ENCODE measurements around the gene ABCA13. TPM values are rescaled to one million over a fixed set of nuclear protein-coding genes. Genes with fewer than 3 reads are reported as not detected.

Gene ABCA13
- total RNA-seq, 1 experiment from 2014 or later: 2.1 TPM

DNA sequence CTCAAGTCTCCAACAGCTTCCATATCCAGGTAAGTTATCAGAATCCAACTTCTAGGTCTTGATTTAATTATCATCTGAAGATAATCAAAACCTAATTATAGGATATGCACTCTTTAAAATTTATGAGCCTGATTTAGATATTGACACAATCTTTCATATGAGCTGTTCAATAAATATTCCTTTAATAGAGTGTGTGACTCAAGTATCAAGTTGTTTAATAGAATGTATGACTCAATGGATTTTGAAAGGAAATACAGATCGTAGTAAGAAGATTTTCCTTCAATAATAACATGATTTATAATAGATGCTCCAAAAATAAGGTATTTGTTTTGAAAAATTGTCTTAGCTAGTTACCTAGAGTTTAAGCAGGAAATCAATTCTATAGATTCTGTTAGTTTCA, 97.8 kb downstream of the ABCA13 start:
- H2AFZ ChIP-seq (ENCODE audit: low read length): peak overlapping the region; percentile 15; the same call in 1 of the 2 replicates
- ATAC-seq: peak; percentile 74
- no peak for TF ChIP-seq EZH2 (IDR thresholded peaks at IDR 0.05; ENCODE audit: low read length, unreplicated experiment)
- TF ChIP-seq, protein P1, sequence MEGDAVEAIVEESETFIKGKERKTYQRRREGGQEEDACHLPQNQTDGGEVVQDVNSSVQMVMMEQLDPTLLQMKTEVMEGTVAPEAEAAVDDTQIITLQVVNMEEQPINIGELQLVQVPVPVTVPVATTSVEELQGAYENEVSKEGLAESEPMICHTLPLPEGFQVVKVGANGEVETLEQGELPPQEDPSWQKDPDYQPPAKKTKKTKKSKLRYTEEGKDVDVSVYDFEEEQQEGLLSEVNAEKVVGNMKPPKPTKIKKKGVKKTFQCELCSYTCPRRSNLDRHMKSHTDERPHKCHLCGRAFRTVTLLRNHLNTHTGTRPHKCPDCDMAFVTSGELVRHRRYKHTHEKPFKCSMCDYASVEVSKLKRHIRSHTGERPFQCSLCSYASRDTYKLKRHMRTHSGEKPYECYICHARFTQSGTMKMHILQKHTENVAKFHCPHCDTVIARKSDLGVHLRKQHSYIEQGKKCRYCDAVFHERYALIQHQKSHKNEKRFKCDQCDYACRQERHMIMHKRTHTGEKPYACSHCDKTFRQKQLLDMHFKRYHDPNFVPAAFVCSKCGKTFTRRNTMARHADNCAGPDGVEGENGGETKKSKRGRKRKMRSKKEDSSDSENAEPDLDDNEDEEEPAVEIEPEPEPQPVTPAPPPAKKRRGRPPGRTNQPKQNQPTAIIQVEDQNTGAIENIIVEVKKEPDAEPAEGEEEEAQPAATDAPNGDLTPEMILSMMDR (conservative IDR thresholded peaks at IDR 0.05; ENCODE audit: low read depth, low read length): no peak
- TF ChIP-seq EZH2phosphoT487 (IDR thresholded peaks at IDR 0.05; ENCODE audit: borderline replicate concordance, low read length): no peak
- peak overlapping the region; percentile 65 for H3K4me2 ChIP-seq (ENCODE audit: low read length)
- no peaks in the 10 kb centered on the region for H3K27me3 ChIP-seq (ENCODE audit: low read length)
- ChIA-PET POLR2A (ENCODE audit: unreplicated experiment) (interaction anchor here (0.6 to 0.8 kb wide), 2 partner anchors 19 to 86 kb away, joined by 4 to 6 read pairs; no protein-coding TSS in a partner anchor), CTCF (no interaction called here)
- no peaks in the 10 kb centered on the region for H3K79me2 ChIP-seq (ENCODE audit: low read length)
- H3K4me1 ChIP-seq (ENCODE audit: insufficient read depth, low read length): peaks cover 19% of the 10 kb centered on the region
- no peaks in the 10 kb centered on the region for H3K9me3 ChIP-seq (ENCODE audit: low read length)
- no peak overlapping the region for H3K4me3 ChIP-seq (ENCODE audit: low read length)
- DNase-seq: peak; percentile 45
- peak overlapping the region; percentile 53 for H3K27ac ChIP-seq (ENCODE audit: low read length)
- intact Hi-C loops (cut with micrococcal nuclease): loop anchor here (2.0 kb wide), 1 partner anchor 18 kb away; no protein-coding TSS in a partner anchor
- no peaks in the 10 kb centered on the region for H3K36me3 ChIP-seq (ENCODE audit: low read depth, low read length)
- H3K9ac ChIP-seq (ENCODE audit: low read length): no peak overlapping the region
- no TSS peak for BruUV-seq (replicated peaks)
- H3F3A ChIP-seq (ENCODE audit: low read length, unreplicated experiment): no peaks in the 10 kb centered on the region
- H3K9me2 ChIP-seq (replicated peaks; ENCODE audit: low read length): no peaks in the 10 kb centered on the region
- no peaks in the 10 kb centered on the region for H4K20me1 ChIP-seq (ENCODE audit: low read length)

DNA sequence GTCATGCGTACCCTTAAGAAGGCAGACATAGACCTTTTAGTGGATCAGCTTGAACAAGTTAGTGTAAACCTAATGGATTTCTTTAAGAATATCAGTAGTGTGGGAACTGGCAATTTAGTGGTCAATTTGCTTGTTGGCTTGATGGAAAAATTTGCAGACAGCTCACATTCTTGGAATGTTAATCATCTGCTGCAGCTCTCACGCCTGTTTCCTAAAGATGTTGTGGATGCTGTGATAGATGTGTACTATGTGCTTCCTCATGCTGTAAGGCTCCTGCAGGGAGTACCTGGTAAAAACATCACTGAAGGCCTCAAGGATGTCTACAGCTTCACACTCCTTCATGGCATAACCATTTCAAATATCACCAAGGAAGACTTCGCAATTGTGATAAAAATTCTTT, 103.4 kb downstream of the ABCA13 start:
- intact Hi-C loops (cut with micrococcal nuclease): loop anchor here (1.0 to 2.0 kb wide), 4 partner anchors 23 to 106 kb away; no protein-coding TSS in a partner anchor
- no peak overlapping the region for H3K27ac ChIP-seq (ENCODE audit: low read length)
- H3K9ac ChIP-seq (ENCODE audit: low read length): no peak overlapping the region
- H3K9me3 ChIP-seq (ENCODE audit: low read length): no peaks in the 10 kb centered on the region
- H3F3A ChIP-seq (ENCODE audit: low read length, unreplicated experiment): no peaks in the 10 kb centered on the region
- H3K36me3 ChIP-seq (ENCODE audit: low read depth, low read length): no peaks in the 10 kb centered on the region
- no peak overlapping the region for H3K4me3 ChIP-seq (ENCODE audit: low read length)
- POLR2A ChIA-PET (ENCODE audit: unreplicated experiment): interaction anchor here (0.5 kb wide), 1 partner anchor 15 kb away, joined by 3 read pairs; no protein-coding TSS in a partner anchor
- H2AFZ ChIP-seq (ENCODE audit: low read length): no peak overlapping the region
- no peak overlapping the region for H3K4me2 ChIP-seq (ENCODE audit: low read length)
- peak; percentile 22 for DNase-seq
- TF ChIP-seq, protein P1 (conservative IDR thresholded peaks at IDR 0.05; ENCODE audit: low read depth, low read length): no peak
- TF ChIP-seq EZH2 (IDR thresholded peaks at IDR 0.05; ENCODE audit: low read length, unreplicated experiment) (no peak), EZH2phosphoT487 (IDR thresholded peaks at IDR 0.05; ENCODE audit: borderline replicate concordance, low read length) (no peak)
- no TSS peak for BruUV-seq (replicated peaks)
- peak; percentile 63 for ATAC-seq
- no peaks in the 10 kb centered on the region for H3K79me2 ChIP-seq (ENCODE audit: low read length)
- no peaks in the 10 kb centered on the region for H3K27me3 ChIP-seq (ENCODE audit: low read length)
- no peaks in the 10 kb centered on the region for H3K9me2 ChIP-seq (replicated peaks; ENCODE audit: low read length)
- CTCF ChIA-PET: interaction anchor here (0.6 kb wide), 1 partner anchor 119 kb away, joined by 3 read pairs; no protein-coding TSS in a partner anchor
- H4K20me1 ChIP-seq (ENCODE audit: low read length): no peaks in the 10 kb centered on the region
- H3K4me1 ChIP-seq (ENCODE audit: insufficient read depth, low read length): peaks cover 24% of the 10 kb centered on the region

- no TSS peak for BruUV-seq (replicated peaks)
- Histone ChIP-seq H4K20me1 (ENCODE audit: low read length) (no peaks in the 10 kb centered on the region), H3K27me3 (ENCODE audit: low read length) (no peaks in the 10 kb centered on the region), H3K4me3 (ENCODE audit: low read length) (peak overlapping the region; percentile 5; the same call in 1 of the 2 replicates), H3K79me2 (ENCODE audit: low read length) (no peaks in the 10 kb centered on the region), H3F3A (ENCODE audit: low read length, unreplicated experiment) (no peaks in the 10 kb centered on the region), H3K9ac (ENCODE audit: low read length) (peak overlapping the region; percentile 12; the same call in 1 of the 2 replicates), H2AFZ (ENCODE audit: low read length) (no peak overlapping the region), H3K27ac (ENCODE audit: low read length) (peak overlapping the region; percentile 60), H3K4me2 (ENCODE audit: low read length) (peak overlapping the region; percentile 62), H3K36me3 (ENCODE audit: low read depth, low read length) (no peaks in the 10 kb centered on the region), H3K4me1 (ENCODE audit: insufficient read depth, low read length) (peaks cover 29% of the 10 kb centered on the region), H3K9me2 (replicated peaks; ENCODE audit: low read length) (no peaks in the 10 kb centered on the region), H3K9me3 (ENCODE audit: low read length) (no peaks in the 10 kb centered on the region)
- ChIA-PET POLR2A (ENCODE audit: unreplicated experiment) (no interaction called here), CTCF (no interaction called here)
- TF ChIP-seq, protein P1 (conservative IDR thresholded peaks at IDR 0.05; ENCODE audit: low read depth, low read length): no peak
- TF ChIP-seq EZH2 (IDR thresholded peaks at IDR 0.05; ENCODE audit: low read length, unreplicated experiment) (no peak), EZH2phosphoT487 (IDR thresholded peaks at IDR 0.05; ENCODE audit: borderline replicate concordance, low read length) (no peak)
- intact Hi-C loops (cut with micrococcal nuclease): no loop called here
- peak; percentile 18 for DNase-seq
- peak; percentile 62 for ATAC-seq
These were observed 108.2 kb downstream of the ABCA13 start for GRCh38 chr7:48279420-48279819.

Measured in PC-3 (cell line).